Neural cell (in vitro differentiated cells): ENCODE data around the gene PPFIBP2.

Experiments used
- EZH2 ChIP-seq: fragments of 200-600, 300-800 bp; shearing (Covaris generic), sonication (generic); IDR thresholded peaks from 2 replicates; pipeline ENCODE4 v1.6.1; 2014; ENCODE audit warnings: antibody characterized with exemption, low read length, borderline replicate concordance, mild to moderate bottlenecking; ENCODE audit not compliant: insufficient read depth, poor library complexity, severe bottlenecking
- MXI1 ChIP-seq: fragments of 450-650 bp; conservative IDR thresholded peaks from 2 replicates; pipeline ENCODE4 v1.6.1; 2014; ENCODE audit warnings: antibody characterized with exemption, mild to moderate bottlenecking; ENCODE audit not compliant: poor library complexity, severe bottlenecking
- RAD21 ChIP-seq: fragments of 450-650 bp; conservative IDR thresholded peaks from 2 replicates; pipeline ENCODE4 v1.6.1; 2014; ENCODE audit warnings: antibody characterized with exemption, mild to moderate bottlenecking, moderate library complexity
- TF ChIP-seq, protein P1 (sequence below): fragments of 450-650 bp; IDR thresholded peaks from 2 replicates; pipeline ENCODE4 v1.5.1; 2014; ENCODE audit warnings: antibody characterized with exemption, mild to moderate bottlenecking, moderate library complexity; ENCODE audit not compliant: poor library complexity, severe bottlenecking

GRCh38 chr11:7520981-7521487 is 7.2 kb downstream of the PPFIBP2 start:
- TF ChIP-seq, protein P1, sequence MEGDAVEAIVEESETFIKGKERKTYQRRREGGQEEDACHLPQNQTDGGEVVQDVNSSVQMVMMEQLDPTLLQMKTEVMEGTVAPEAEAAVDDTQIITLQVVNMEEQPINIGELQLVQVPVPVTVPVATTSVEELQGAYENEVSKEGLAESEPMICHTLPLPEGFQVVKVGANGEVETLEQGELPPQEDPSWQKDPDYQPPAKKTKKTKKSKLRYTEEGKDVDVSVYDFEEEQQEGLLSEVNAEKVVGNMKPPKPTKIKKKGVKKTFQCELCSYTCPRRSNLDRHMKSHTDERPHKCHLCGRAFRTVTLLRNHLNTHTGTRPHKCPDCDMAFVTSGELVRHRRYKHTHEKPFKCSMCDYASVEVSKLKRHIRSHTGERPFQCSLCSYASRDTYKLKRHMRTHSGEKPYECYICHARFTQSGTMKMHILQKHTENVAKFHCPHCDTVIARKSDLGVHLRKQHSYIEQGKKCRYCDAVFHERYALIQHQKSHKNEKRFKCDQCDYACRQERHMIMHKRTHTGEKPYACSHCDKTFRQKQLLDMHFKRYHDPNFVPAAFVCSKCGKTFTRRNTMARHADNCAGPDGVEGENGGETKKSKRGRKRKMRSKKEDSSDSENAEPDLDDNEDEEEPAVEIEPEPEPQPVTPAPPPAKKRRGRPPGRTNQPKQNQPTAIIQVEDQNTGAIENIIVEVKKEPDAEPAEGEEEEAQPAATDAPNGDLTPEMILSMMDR: no peak
- no peak for TF ChIP-seq EZH2
- no peak for TF ChIP-seq RAD21
- TF ChIP-seq MXI1: no peak
